ENCODE measurements around the gene HSH2D. TPM values are rescaled to one million over a fixed set of nuclear protein-coding genes. Genes with fewer than 3 reads are reported as not detected.

The HSH2D gene
- total and polyA plus RNA-seq, 2 of the 13 experiments (the other 11 are each of a cell fraction or from before 2014, with no cell fraction given), result 0.69 to 3.2 TPM

DNA sequence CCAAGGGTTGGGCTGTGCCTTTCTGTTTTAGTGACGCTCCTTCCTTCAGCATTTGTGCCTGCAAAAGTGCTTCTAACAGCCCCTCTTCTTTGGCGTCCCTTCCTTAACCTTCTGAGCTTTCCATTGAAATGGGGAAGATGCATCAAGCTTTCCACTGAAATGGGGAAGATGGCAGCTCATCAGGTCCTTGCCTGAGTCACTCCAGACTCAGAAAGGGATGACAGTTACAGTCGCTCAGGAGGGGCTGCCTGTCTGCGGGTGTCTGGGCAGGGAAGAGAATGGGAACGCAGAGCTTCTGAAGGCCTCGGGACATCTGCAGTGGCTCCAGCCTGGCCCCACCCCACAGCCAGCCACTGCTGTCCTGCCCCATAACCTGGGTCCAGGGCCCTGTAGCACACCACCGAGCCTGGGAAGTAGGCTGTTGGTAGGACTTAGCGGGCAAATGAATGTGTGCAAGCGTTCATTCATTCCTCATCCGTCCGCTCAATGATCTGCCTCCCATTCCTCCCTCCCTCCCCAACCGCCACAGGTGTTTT is 64.1 kb downstream of the HSH2D start (continued):
- TF ChIP-seq, protein P1, sequence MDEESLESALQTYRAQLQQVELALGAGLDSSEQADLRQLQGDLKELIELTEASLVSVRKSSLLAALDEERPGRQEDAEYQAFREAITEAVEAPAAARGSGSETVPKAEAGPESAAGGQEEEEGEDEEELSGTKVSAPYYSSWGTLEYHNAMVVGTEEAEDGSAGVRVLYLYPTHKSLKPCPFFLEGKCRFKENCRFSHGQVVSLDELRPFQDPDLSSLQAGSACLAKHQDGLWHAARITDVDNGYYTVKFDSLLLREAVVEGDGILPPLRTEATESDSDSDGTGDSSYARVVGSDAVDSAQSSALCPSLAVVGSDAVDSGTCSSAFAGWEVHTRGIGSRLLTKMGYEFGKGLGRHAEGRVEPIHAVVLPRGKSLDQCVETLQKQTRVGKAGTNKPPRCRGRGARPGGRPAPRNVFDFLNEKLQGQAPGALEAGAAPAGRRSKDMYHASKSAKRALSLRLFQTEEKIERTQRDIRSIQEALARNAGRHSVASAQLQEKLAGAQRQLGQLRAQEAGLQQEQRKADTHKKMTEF (CRISPR knock-in tag; IDR thresholded peaks at IDR 0.05), result no peak
- TF ChIP-seq, protein P2, sequence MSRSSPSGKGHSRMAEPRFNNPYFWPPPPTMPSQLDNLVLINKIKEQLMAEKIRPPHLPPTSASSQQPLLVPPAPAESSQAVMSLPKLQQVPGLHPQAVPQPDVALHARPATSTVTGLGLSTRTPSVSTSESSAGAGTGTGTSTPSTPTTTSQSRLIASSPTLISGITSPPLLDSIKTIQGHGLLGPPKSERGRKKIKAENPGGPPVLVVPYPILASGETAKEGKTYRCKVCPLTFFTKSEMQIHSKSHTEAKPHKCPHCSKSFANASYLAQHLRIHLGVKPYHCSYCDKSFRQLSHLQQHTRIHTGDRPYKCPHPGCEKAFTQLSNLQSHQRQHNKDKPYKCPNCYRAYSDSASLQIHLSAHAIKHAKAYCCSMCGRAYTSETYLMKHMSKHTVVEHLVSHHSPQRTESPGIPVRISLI (CRISPR knock-in tag; IDR thresholded peaks at IDR 0.05; ENCODE audit: borderline replicate concordance), result no peak
- TF ChIP-seq HIVEP1 (CRISPR knock-in tag; IDR thresholded peaks at IDR 0.05), result no peak

Small RNA genes within 50 kb of the gene (small RNA-seq; reads per million reads assigned to genes)
- 0 reads per million in 3 experiments for gene RF00017 (ENCODE audit: insufficient read depth in 2 of 3, insufficient read length in 3 of 3, low read depth in 2 of 3, low replicate concordance in 1 of 3)

Other genes starting within 250 kb of the HSH2D start
- 0.42 and 3.7 TPM in 2 replicates for gene CYP4F2, start 245.6 kb upstream of the HSH2D start, total RNA-seq (2016; rRNA removed; fragmentation: Illumina TruSeq; extraction: Trizol)
- 3.9 and 9.7 TPM in 2 replicates for gene CYP4F2, start 245.6 kb upstream of the HSH2D start, polyA plus RNA-seq (2011; rRNA removed)
- 4.7 and 8.4 TPM in 2 replicates for gene CYP4F11, start 209.2 kb upstream of the HSH2D start, total RNA-seq (2016; rRNA removed; fragmentation: Illumina TruSeq; extraction: Trizol)
- gene CYP4F11, start 209.2 kb upstream of the HSH2D start, polyA plus RNA-seq (2011; rRNA removed), result 7.8 and 8.2 TPM in 2 replicates
- not detected in 2 replicates for gene OR10H4, start 194.7 kb upstream of the HSH2D start, total RNA-seq (2016; rRNA removed; fragmentation: Illumina TruSeq; extraction: Trizol)
- gene OR10H4, start 194.7 kb upstream of the HSH2D start, polyA plus RNA-seq (2011; rRNA removed), result not detected in 2 replicates
- gene TPM4, start 67.2 kb upstream of the HSH2D start, total RNA-seq (2016; rRNA removed; fragmentation: Illumina TruSeq; extraction: Trizol), result 180 and 226 TPM in 2 replicates
- 142 and 188 TPM in 2 replicates for gene TPM4, start 67.2 kb upstream of the HSH2D start, polyA plus RNA-seq (2011; rRNA removed)
- gene RAB8A, start 31.8 kb upstream of the HSH2D start, total RNA-seq (2016; rRNA removed; fragmentation: Illumina TruSeq; extraction: Trizol), result 44.8 and 45.0 TPM in 2 replicates
- 36.7 and 37.0 TPM in 2 replicates for gene RAB8A, start 31.8 kb upstream of the HSH2D start, polyA plus RNA-seq (2011; rRNA removed)
- not detected in 2 replicates for gene CIB3, start 29.8 kb downstream of the HSH2D start, total RNA-seq (2016; rRNA removed; fragmentation: Illumina TruSeq; extraction: Trizol)
- gene CIB3, start 29.8 kb downstream of the HSH2D start, polyA plus RNA-seq (2011; rRNA removed), result not detected in 2 replicates
- gene FAM32A, start 41.7 kb downstream of the HSH2D start, total RNA-seq (2016; rRNA removed; fragmentation: Illumina TruSeq; extraction: Trizol), result 86.2 and 107 TPM in 2 replicates
- 83.5 and 85.8 TPM in 2 replicates for gene FAM32A, start 41.7 kb downstream of the HSH2D start, polyA plus RNA-seq (2011; rRNA removed)
- 43.6 and 46.1 TPM in 2 replicates for gene AP1M1, start 54.2 kb downstream of the HSH2D start, total RNA-seq (2016; rRNA removed; fragmentation: Illumina TruSeq; extraction: Trizol)
- gene AP1M1, start 54.2 kb downstream of the HSH2D start, polyA plus RNA-seq (2011; rRNA removed), result 34.4 and 38.8 TPM in 2 replicates
- gene KLF2, start 181.1 kb downstream of the HSH2D start, total RNA-seq (2016; rRNA removed; fragmentation: Illumina TruSeq; extraction: Trizol), result not detected in 2 replicates
- 0.05 TPM in 1 of 2 replicates, not detected in the other for gene KLF2, start 181.1 kb downstream of the HSH2D start, polyA plus RNA-seq (2011; rRNA removed)